ELR (cell line): ENCODE results near the gene TTC17.

ENCODE experiments used
- DNase-seq: peaks from one replicate; pipeline ENCODE4 v3.0.0-alpha.2; 2015; ENCODE audit warnings: low read depth

The TTC17 gene

DNA sequence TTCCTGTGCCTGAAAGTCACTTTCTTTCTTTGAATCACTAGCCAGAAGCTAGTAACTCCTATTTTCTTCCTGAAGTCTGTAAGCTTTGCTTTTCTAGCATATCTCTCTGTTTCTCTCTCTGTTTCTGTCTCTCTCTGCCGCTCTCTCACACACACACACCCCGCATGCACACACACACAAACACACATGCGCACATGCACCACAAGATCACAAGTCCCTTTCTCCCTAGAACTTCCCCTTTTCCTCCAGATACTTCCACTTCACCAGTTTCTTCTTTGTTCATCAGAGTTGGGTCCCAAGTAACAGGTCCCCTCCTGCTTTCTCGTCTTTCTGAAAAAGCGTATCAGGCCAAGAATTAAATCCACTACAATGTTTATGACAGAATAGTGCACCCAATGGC is 173.3 kb downstream of the TTC17 start:
- DNase-seq = no peak

DNA sequence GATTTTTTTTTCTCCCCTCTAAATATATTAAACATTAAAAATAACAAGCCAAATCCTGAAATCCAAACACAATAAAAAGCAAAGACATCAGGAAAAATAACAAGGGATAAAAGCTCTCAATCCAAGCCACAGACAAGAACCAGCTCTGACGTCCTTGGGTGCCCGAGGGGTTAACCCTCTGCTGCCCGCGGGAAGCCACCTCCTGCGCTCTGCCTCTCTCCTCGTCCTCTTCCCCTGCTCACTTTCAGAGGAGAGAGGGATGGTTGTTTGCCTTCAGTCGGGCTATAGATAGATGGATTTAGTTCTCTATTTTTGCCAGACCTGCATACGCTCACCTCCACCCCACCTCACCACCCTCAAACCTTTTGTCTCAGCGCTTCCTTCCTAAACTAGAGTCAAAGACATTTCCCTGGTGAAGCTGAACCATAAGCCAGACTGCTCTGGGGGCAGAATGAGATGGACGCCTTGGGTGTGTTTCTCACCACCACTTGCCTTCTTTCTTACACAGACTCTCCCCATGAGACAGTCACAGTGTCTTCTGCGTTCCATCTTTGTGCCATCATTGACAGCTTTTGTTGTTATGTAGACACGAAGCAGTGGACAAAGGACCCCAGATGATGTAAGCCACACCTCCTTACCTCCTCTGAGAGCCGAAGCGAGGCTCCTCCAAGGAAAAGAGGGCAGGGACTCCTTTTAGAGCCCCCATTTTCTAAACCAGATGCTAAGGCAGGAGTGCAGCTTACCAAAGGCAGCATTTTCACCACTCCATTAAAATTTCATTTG is 179.3 kb downstream of the TTC17 start:
- no peak for DNase-seq

DNA sequence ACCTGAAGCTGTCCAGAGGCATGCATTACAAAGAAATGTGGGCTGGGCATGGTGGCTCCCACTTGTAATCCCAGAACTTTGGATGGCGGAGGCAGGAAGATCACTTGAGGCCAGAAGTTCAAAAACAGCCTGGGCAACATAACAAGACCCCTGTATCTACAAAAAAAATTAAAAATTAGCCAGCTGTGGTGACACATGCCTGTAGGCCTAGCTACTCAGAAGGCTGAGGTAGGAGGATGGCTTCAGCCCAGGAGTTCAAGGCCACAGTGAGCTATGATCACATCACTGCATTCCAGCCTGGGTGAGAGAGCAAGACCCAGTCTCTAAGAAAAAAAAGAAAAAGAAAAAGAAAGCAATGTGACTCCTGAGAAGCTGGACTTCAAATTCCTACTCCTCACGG is 183.3 kb downstream of the TTC17 start:
- no peak for DNase-seq

DNA sequence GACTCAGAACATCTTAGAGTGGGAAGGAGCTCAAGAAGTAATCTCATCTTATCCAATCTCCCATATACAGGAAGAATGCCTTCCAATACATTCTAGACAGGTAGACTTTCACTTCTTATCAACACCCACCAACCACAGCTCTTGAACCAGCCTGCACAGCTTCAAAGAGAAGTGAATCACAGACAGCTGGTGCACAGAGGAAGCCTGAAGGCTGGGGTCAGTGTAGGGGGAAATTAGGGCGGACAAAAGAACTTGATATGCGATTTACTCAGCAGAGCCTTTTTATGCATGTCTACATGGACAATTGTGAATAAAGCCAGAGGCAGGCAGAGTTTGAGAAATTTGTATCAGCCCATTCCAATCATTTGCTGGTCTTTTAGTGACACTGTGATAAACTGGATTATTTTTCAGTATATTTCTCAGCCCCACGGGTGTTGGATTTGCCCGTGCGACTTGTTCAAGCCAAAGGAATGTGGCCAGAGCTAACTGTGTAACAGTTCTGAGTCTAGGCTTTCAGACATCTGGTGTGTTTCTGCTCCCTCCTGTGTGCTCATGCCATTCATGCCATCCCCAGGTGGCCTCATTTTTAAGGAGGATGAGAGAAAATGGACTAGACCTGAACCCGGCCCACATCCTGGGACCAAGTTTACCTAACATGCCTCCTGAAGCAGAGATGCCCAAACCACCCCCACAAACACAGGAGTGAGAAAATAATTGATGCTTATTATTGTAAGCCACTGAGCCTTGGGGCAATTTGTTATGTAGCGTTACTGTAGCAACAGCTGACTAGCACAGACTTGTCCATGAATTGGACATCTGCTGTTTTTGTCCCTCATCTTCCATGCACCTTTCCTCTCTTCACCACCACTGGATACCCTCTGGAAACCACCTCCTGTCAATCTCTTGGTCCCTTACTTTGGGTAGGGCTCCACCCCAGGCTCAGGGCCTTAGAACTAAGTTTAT is 184.3 kb downstream of the TTC17 start:
- DNase-seq = no peak
